H9 (cell line): Measurements from ENCODE around the gene ACSBG1. TPM values are rescaled to one million over a fixed set of nuclear protein-coding genes. Genes with fewer than 3 reads are reported as not detected.

ENCODE experiments used
- DNase-seq: peaks from one replicate; pipeline ENCODE4 v3.0.0-alpha.2; 2017
- H2AFZ ChIP-seq: one replicate; pipeline ENCODE4 v1.6.1; 2013; ENCODE audit warnings: mild to moderate bottlenecking, low read length, control low read depth, moderate library complexity
- H2AK5ac ChIP-seq: 2 replicates; pipeline ENCODE4 v1.6.1; 2013; ENCODE audit warnings: low read length, control low read depth, mixed read lengths; ENCODE audit not compliant: insufficient read length
- H2BK120ac ChIP-seq: one replicate; pipeline ENCODE4 v1.6.1; 2013; ENCODE audit warnings: low read depth, mild to moderate bottlenecking, low read length, control low read depth, inconsistent platforms; ENCODE audit not compliant: poor library complexity, severe bottlenecking
- H2BK12ac ChIP-seq: 2 replicates; pipeline ENCODE4 v1.6.1; 2013; ENCODE audit warnings: low read length, control low read depth, mixed read lengths, low read depth; ENCODE audit not compliant: insufficient read length
- H2BK15ac ChIP-seq: 2 replicates; pipeline ENCODE4 v1.6.1; 2013; ENCODE audit warnings: low read depth, low read length, control low read depth
- H2BK20ac ChIP-seq: one replicate; pipeline ENCODE4 v1.6.1; 2013; ENCODE audit warnings: low read depth, mild to moderate bottlenecking, low read length, control low read depth, inconsistent platforms; ENCODE audit not compliant: poor library complexity, severe bottlenecking
- H2BK5ac ChIP-seq: 2 replicates; pipeline ENCODE4 v1.6.1; 2013; ENCODE audit warnings: low read length, control low read depth, mixed read lengths; ENCODE audit not compliant: insufficient read length
- H3K14ac ChIP-seq: 2 replicates; pipeline ENCODE4 v1.6.1; 2013; ENCODE audit warnings: low read length, control low read depth; ENCODE audit not compliant: insufficient read depth
- H3K18ac ChIP-seq: 2 replicates; pipeline ENCODE4 v1.6.1; 2013; ENCODE audit warnings: low read depth, mild to moderate bottlenecking, mixed read lengths, low read length, control low read depth; ENCODE audit not compliant: insufficient read length
- H3K23ac ChIP-seq: 2 replicates; pipeline ENCODE4 v1.6.1; 2013; ENCODE audit warnings: low read length, control low read depth, mixed read lengths, low read depth; ENCODE audit not compliant: insufficient read length
- H3K23me2 ChIP-seq: 2 replicates; pipeline ENCODE4 v1.6.1; 2013; ENCODE audit warnings: low read depth, mild to moderate bottlenecking, mixed read lengths, low read length, control low read depth; ENCODE audit not compliant: insufficient read length, poor library complexity, severe bottlenecking
- H3K27ac ChIP-seq: 2 replicates; pipeline ENCODE4 v1.5.1; 2013; ENCODE audit warnings: low read length, control low read depth, mixed read lengths, low read depth; ENCODE audit not compliant: insufficient read length
- H3K27me3 ChIP-seq: 2 replicates; pipeline ENCODE4 v1.6.1; 2013; ENCODE audit warnings: low read length, control low read depth, inconsistent platforms; ENCODE audit not compliant: insufficient read depth
- H3K4ac ChIP-seq: 2 replicates; pipeline ENCODE4 v1.6.1; 2013; ENCODE audit warnings: low read depth, mild to moderate bottlenecking, control low read depth, inconsistent platforms, low read length, moderate library complexity
- H3K4me1 ChIP-seq: 2 replicates; pipeline ENCODE4 v1.6.1; 2013; ENCODE audit warnings: low read length, control low read depth, inconsistent platforms; ENCODE audit not compliant: insufficient read depth
- H3K4me2 ChIP-seq: 2 replicates; pipeline ENCODE4 v1.6.1; 2013; ENCODE audit warnings: low read length, control low read depth, mixed read lengths; ENCODE audit not compliant: insufficient read length, insufficient read depth
- H3K56ac ChIP-seq: 2 replicates; pipeline ENCODE4 v1.6.1; 2013; ENCODE audit warnings: low read depth, mild to moderate bottlenecking, mixed read lengths, low read length, control low read depth; ENCODE audit not compliant: insufficient read length
- H3K79me1 ChIP-seq: 2 replicates; pipeline ENCODE4 v1.6.1; 2013; ENCODE audit warnings: low read depth, mild to moderate bottlenecking, moderate library complexity, low read length, control low read depth, inconsistent platforms; ENCODE audit not compliant: insufficient read depth, poor library complexity, severe bottlenecking
- H3K79me2 ChIP-seq: 2 replicates; pipeline ENCODE4 v1.6.1; 2013; ENCODE audit warnings: low read length, control low read depth, inconsistent platforms; ENCODE audit not compliant: insufficient read depth
- H3K9ac ChIP-seq: 2 replicates; pipeline ENCODE4 v1.6.1; 2013; ENCODE audit warnings: low read length, control low read depth, mixed read lengths; ENCODE audit not compliant: insufficient read length; ENCODE audit errors: extremely low read depth
- H3K9me3 ChIP-seq: one replicate; pipeline ENCODE4 v1.6.1; 2013; ENCODE audit warnings: low read depth, low read length, inconsistent platforms; ENCODE audit not compliant: control insufficient read depth
- H3T11ph ChIP-seq: one replicate; pipeline ENCODE4 v1.6.1; 2013; ENCODE audit warnings: mild to moderate bottlenecking, low read length, control low read depth, inconsistent platforms
- H4K20me1 ChIP-seq: one replicate; pipeline ENCODE4 v1.6.1; 2013; ENCODE audit not compliant: control insufficient read depth, insufficient read length, insufficient read depth
- H4K5ac ChIP-seq: 2 replicates; pipeline ENCODE4 v1.6.1; 2013; ENCODE audit warnings: low read depth, mild to moderate bottlenecking, mixed read lengths, low read length, control low read depth; ENCODE audit not compliant: insufficient read length
- H4K8ac ChIP-seq: replicated peaks from 2 replicates; pipeline ENCODE4 v1.6.1; 2013; ENCODE audit warnings: low read length, control low read depth, mixed read lengths, low read depth; ENCODE audit not compliant: insufficient read length
- H4K91ac ChIP-seq: 2 replicates; pipeline ENCODE4 v1.6.1; 2013; ENCODE audit warnings: low read depth, mild to moderate bottlenecking, moderate library complexity, mixed read lengths, low read length, control low read depth; ENCODE audit not compliant: insufficient read length
- H3K27ac Mint-ChIP-seq, 3 experiments: 2 replicates in 2 of 3; 3 replicates in 1 of 3; pipeline ENCODE4 v1.8.0; 2020 to 2021; ENCODE audit warnings: mixed read lengths in 3 of 3, mild to moderate bottlenecking in 1 of 3, moderate library complexity in 1 of 3
- H3K27me3 Mint-ChIP-seq: 2 replicates; pipeline ENCODE4 v1.8.0; 2021; ENCODE audit warnings: low read depth, mild to moderate bottlenecking, moderate library complexity, mixed read lengths
- H3K36me3 Mint-ChIP-seq, 3 experiments: 2 replicates in 2 of 3; 3 replicates in 1 of 3; pipeline ENCODE4 v1.8.0; 2020 to 2021; ENCODE audit warnings: low read depth in 3 of 3, mixed read lengths in 3 of 3; ENCODE audit not compliant: insufficient read depth in 1 of 3
- H3K4me1 Mint-ChIP-seq, 2 experiments: 2 replicates each; pipeline ENCODE4 v1.8.0; 2020; ENCODE audit warnings: mixed read lengths in 2 of 2
- H3K4me3 Mint-ChIP-seq, 2 experiments: 2 replicates in 1 of 2; 3 replicates in 1 of 2; pipeline ENCODE4 v1.8.0; 2020 to 2021; ENCODE audit warnings: mild to moderate bottlenecking in 2 of 2, mixed read lengths in 2 of 2, moderate library complexity in 1 of 2
- H3K9me3 Mint-ChIP-seq, 2 experiments: 2 replicates in 1 of 2; 3 replicates in 1 of 2; pipeline ENCODE4 v1.8.0; 2020; ENCODE audit warnings: mild to moderate bottlenecking in 2 of 2, mixed read lengths in 2 of 2, moderate library complexity in 1 of 2
- CTCF ChIP-seq: fragments of 200-600 bp; sonication (generic); conservative IDR thresholded peaks from 3 replicates; pipeline ENCODE4 v1.8.0; 2021; ENCODE audit warnings: antibody characterized with exemption, mild to moderate bottlenecking
- WGBS: extraction: QIAGEN DNeasy Blood & Tissue Kit; methylation state at CpG from one replicate; pipeline ENCODE4 v1.1.7; 2013; ENCODE audit warnings: missing lambda C conversion rate, low lambda C conversion rate, mixed read lengths; ENCODE audit not compliant: insufficient read length; ENCODE audit errors: extremely low coverage; 5-methylcytosine and 5-hydroxymethylcytosine counted together
- total RNA-seq: library from RNA; stranded (reverse); gene quantifications from 2 replicates; pipeline ENCODE4 v1.2.1, GENCODE V29; 2021

Gene ACSBG1
- total RNA-seq, 1 experiment from 2014 or later: 2.2 TPM

- no peaks in the 10 kb centered on the region for H3K9me3 ChIP-seq
- no peak overlapping the region for H4K5ac ChIP-seq
- no peak overlapping the region for H3K14ac ChIP-seq
- no peak overlapping the region for H3K27ac ChIP-seq
- H2AK5ac ChIP-seq: no peak overlapping the region
- H3K27me3 Mint-ChIP-seq: no peaks in the 10 kb centered on the region
- no peaks in the 10 kb centered on the region for H3K79me1 ChIP-seq
- no peak overlapping the region for H2BK15ac ChIP-seq
- H2AFZ ChIP-seq: no peak overlapping the region
- WGBS: no CpG with 5 or more reads among the region's 3 CpGs
- no peaks in the 10 kb centered on the region for H3K4me1 ChIP-seq
- H2BK20ac ChIP-seq: no peak overlapping the region
- no peak overlapping the region for H3T11ph ChIP-seq
- peaks cover 0 to 7% (median 3%) of the 10 kb centered on the region in 3 experiments; a peak in 4 of 7 replicates for H3K36me3 Mint-ChIP-seq
- no peak overlapping the region for H3K4me2 ChIP-seq
- H3K4me3 Mint-ChIP-seq: no peak overlapping the region
- peaks cover 5 to 8% of the 10 kb centered on the region in 2 experiments; a peak in 3 of 4 replicates for H3K4me1 Mint-ChIP-seq
- H3K18ac ChIP-seq: no peak overlapping the region
- no peak overlapping the region for H2BK5ac ChIP-seq
- H3K9ac ChIP-seq: no peak overlapping the region
- DNase-seq: no peak
- H2BK120ac ChIP-seq: no peak overlapping the region
- no peak overlapping the region for H4K91ac ChIP-seq
- peaks cover 6 to 7% of the 10 kb centered on the region in 2 experiments; a peak in 4 of 5 replicates for H3K9me3 Mint-ChIP-seq
- H3K23me2 ChIP-seq: no peaks in the 10 kb centered on the region
- no peak overlapping the region for H3K23ac ChIP-seq
- H3K56ac ChIP-seq: no peak overlapping the region
- no peak overlapping the region for H4K8ac ChIP-seq
- H3K27me3 ChIP-seq: no peaks in the 10 kb centered on the region
- no peak for TF ChIP-seq CTCF
- no peaks in the 10 kb centered on the region for H3K79me2 ChIP-seq
- no peak overlapping the region for H2BK12ac ChIP-seq
- H3K4ac ChIP-seq: no peak overlapping the region
- no peaks in the 10 kb centered on the region for H4K20me1 ChIP-seq
- no peak overlapping the region for H3K27ac Mint-ChIP-seq
These were observed 8.4 kb downstream of the ACSBG1 start for GRCh38 chr15:78225783-78226541.
